Keratinocyte (primary cell): Measurements from ENCODE around the gene PPP1R36. TPM values are rescaled to one million over a fixed set of nuclear protein-coding genes. Genes with fewer than 3 reads are reported as not detected.

Experiments
- DNase-seq: peaks from one replicate; pipeline ENCODE4 v3.0.0-alpha.2; 2011; ENCODE audit warnings: low read depth, missing footprints, low spot score
- FAIRE-seq: peaks from 2 replicates; lab custom pipeline; 2011; peaks lifted over from hg19 to GRCh38; lab: Jason Lieb, UNC
- H2AFZ ChIP-seq: 2 replicates; pipeline ENCODE4 v1.6.0; 2012; ENCODE audit warnings: low read length, control low read depth, inconsistent platforms; ENCODE audit not compliant: control insufficient read depth
- H3K27ac ChIP-seq: 2 replicates; pipeline ENCODE4 v1.5.1; 2011; ENCODE audit warnings: low read length; ENCODE audit not compliant: control insufficient read depth, insufficient read depth
- H3K27me3 ChIP-seq: 3 replicates; pipeline ENCODE4 v1.6.0; 2011; ENCODE audit warnings: low read length; ENCODE audit not compliant: control insufficient read depth, insufficient read depth; ENCODE audit errors: extremely low read depth
- H3K36me3 ChIP-seq, 2 experiments: 2 replicates in 1 of 2; 3 replicates in 1 of 2; pipeline ENCODE4 v1.5.1; 2011; ENCODE audit warnings: low read length in 2 of 2, mild to moderate bottlenecking in 1 of 2; ENCODE audit not compliant: control insufficient read depth in 2 of 2, insufficient read depth in 2 of 2; ENCODE audit errors: extremely low read depth in 1 of 2
- H3K4me1 ChIP-seq: 3 replicates; pipeline ENCODE4 v1.5.1; 2011; ENCODE audit warnings: low read length; ENCODE audit not compliant: control insufficient read depth, insufficient read depth; ENCODE audit errors: extremely low read depth
- H3K4me2 ChIP-seq: 3 replicates; pipeline ENCODE4 v1.6.0; 2011; ENCODE audit warnings: low read depth, low read length; ENCODE audit not compliant: control insufficient read depth, insufficient read depth; ENCODE audit errors: extremely low read depth
- H3K4me3 ChIP-seq, 3 experiments: fragments of 200-600 bp in 1 of 3; sonication (generic) in 1 of 3; 2 replicates in 2 of 3; 3 replicates in 1 of 3; pipeline ENCODE4 v1.5.1; 2011 to 2016; ENCODE audit warnings: low read length in 3 of 3, mild to moderate bottlenecking in 3 of 3, control low read depth in 2 of 3, inconsistent platforms in 1 of 3, low read depth in 1 of 3, mixed read lengths in 1 of 3, mixed run types in 1 of 3, moderate library complexity in 1 of 3; ENCODE audit not compliant: control insufficient read depth in 2 of 3, insufficient read depth in 2 of 3; ENCODE audit errors: extremely low read depth in 1 of 3
- H3K79me2 ChIP-seq: 2 replicates; pipeline ENCODE4 v1.6.0; 2012; ENCODE audit warnings: low read length; ENCODE audit not compliant: control insufficient read depth, insufficient read depth
- H3K9ac ChIP-seq: 3 replicates; pipeline ENCODE4 v1.6.0; 2011; ENCODE audit warnings: low read length; ENCODE audit not compliant: control insufficient read depth, insufficient read depth; ENCODE audit errors: extremely low read depth
- H3K9me1 ChIP-seq: 3 replicates; pipeline ENCODE4 v1.6.0; 2011; ENCODE audit warnings: low read length; ENCODE audit not compliant: control insufficient read depth, insufficient read depth; ENCODE audit errors: extremely low read depth
- H3K9me3 ChIP-seq: 2 replicates; pipeline ENCODE4 v1.5.1; 2012; ENCODE audit warnings: low read depth, low read length; ENCODE audit not compliant: control insufficient read depth
- H4K20me1 ChIP-seq: 3 replicates; pipeline ENCODE4 v1.6.0; 2011; ENCODE audit warnings: low read length; ENCODE audit not compliant: control insufficient read depth, insufficient read depth; ENCODE audit errors: extremely low read depth
- EZH2 ChIP-seq: IDR thresholded peaks from one replicate; pipeline ENCODE4 v1.6.1; 2012; ENCODE audit warnings: inconsistent platforms, mild to moderate bottlenecking, low read length, moderate library complexity
- dilution Hi-C: fragments of 300-500 bp; cut with MboI; formaldehyde crosslinking; loops from one replicate; pipeline ENCODE4 v1.7.0; 2020; ENCODE audit warnings: low sequenced_read_pairs; ENCODE audit not compliant: extremely low pct_ligation_motif_present
- polyA plus RNA-seq, 5 experiments: library from polyadenylated mRNA; depleted of rRNA in 3 of 5; stranded (reverse) in 3 of 5; stranded (forward) in 1 of 5; unstranded in 1 of 5; fragments of >200 nt; gene quantifications; 1 replicate in 1 of 5; 2 replicates in 3 of 5; 3 replicates in 1 of 5; pipeline versions ENCODE4 v1.2.1 to v1.2.3, GENCODE V29; 2011 to 2012; ENCODE audit warnings: missing spikeins in 2 of 5, low read depth in 1 of 5, low replicate concordance in 1 of 5
- TF ChIP-seq, protein P1 (sequence below), 3 experiments: IDR thresholded peaks in 1 of 3; conservative IDR thresholded peaks in 1 of 3; optimal IDR thresholded peaks in 1 of 3; 2 replicates in 2 of 3; 3 replicates in 1 of 3; pipeline versions ENCODE3 to v1.5.1; 2011; ENCODE audit warnings: low read length in 3 of 3, mild to moderate bottlenecking in 3 of 3, moderate library complexity in 2 of 3, control low read depth in 1 of 3, inconsistent platforms in 1 of 3; ENCODE audit not compliant: insufficient read depth in 2 of 3; ENCODE audit errors: extremely low read depth in 1 of 3

Gene PPP1R36
- polyA plus RNA-seq, 1 donor (not counting 4 experiments of a cell fraction or from before 2014, with no cell fraction given), result 0.81 TPM

GRCh38 chr14:64598404-64598803 is 48.6 kb downstream of the PPP1R36 start:
- DNase-seq (no peak), FAIRE-seq (no peak)
- TF ChIP-seq, protein P1, sequence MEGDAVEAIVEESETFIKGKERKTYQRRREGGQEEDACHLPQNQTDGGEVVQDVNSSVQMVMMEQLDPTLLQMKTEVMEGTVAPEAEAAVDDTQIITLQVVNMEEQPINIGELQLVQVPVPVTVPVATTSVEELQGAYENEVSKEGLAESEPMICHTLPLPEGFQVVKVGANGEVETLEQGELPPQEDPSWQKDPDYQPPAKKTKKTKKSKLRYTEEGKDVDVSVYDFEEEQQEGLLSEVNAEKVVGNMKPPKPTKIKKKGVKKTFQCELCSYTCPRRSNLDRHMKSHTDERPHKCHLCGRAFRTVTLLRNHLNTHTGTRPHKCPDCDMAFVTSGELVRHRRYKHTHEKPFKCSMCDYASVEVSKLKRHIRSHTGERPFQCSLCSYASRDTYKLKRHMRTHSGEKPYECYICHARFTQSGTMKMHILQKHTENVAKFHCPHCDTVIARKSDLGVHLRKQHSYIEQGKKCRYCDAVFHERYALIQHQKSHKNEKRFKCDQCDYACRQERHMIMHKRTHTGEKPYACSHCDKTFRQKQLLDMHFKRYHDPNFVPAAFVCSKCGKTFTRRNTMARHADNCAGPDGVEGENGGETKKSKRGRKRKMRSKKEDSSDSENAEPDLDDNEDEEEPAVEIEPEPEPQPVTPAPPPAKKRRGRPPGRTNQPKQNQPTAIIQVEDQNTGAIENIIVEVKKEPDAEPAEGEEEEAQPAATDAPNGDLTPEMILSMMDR (optimal IDR thresholded peaks at IDR 0.05 in 1 of 3, IDR thresholded peaks at IDR 0.05 in 1 of 3, conservative IDR thresholded peaks at IDR 0.05 in 1 of 3; ENCODE audit: extremely low read depth in 1 of 3, insufficient read depth in 2 of 3, low read length in 3 of 3), result no peak
- no peak for TF ChIP-seq EZH2
- no peak overlapping the region for H3K4me3 ChIP-seq
- no peaks in the 10 kb centered on the region for H3K9me3 ChIP-seq
- H3K79me2 ChIP-seq, result no peaks in the 10 kb centered on the region
- no peaks in the 10 kb centered on the region for H4K20me1 ChIP-seq
- peaks cover 3% of the 10 kb centered on the region for H3K4me1 ChIP-seq
- H3K4me2 ChIP-seq, result no peak overlapping the region
- H3K27me3 ChIP-seq, result no peaks in the 10 kb centered on the region
- no peak overlapping the region for H2AFZ ChIP-seq
- no peaks in the 10 kb centered on the region for H3K36me3 ChIP-seq
- H3K9me1 ChIP-seq, result no peaks in the 10 kb centered on the region
- dilution Hi-C loops, result no loop called here
- H3K9ac ChIP-seq, result no peak overlapping the region
- H3K27ac ChIP-seq, result no peak overlapping the region

- Histone ChIP-seq H3K27me3 (no peaks in the 10 kb centered on the region), H3K36me3 (no peaks in the 10 kb centered on the region), H4K20me1 (no peaks in the 10 kb centered on the region), H3K4me3 (no peak overlapping the region), H3K79me2 (no peaks in the 10 kb centered on the region), H3K27ac (no peak overlapping the region), H3K9me1 (no peaks in the 10 kb centered on the region), H3K9me3 (no peaks in the 10 kb centered on the region), H3K9ac (no peak overlapping the region), H3K4me2 (no peak overlapping the region), H2AFZ (no peak overlapping the region), H3K4me1 (peaks cover 32% of the 10 kb centered on the region)
- dilution Hi-C loops, result no loop called here
- DNase-seq (no peak), FAIRE-seq (no peak)
- TF ChIP-seq, protein P1 (optimal IDR thresholded peaks at IDR 0.05 in 1 of 3, IDR thresholded peaks at IDR 0.05 in 1 of 3, conservative IDR thresholded peaks at IDR 0.05 in 1 of 3; ENCODE audit: extremely low read depth in 1 of 3, insufficient read depth in 2 of 3, low read length in 3 of 3), result no peak
- no peak for TF ChIP-seq EZH2
Measured at GRCh38 chr14:64601571-64601970, 51.8 kb downstream of the PPP1R36 start.
